GM13977 (cell line): ENCODE measurements around the gene UMOD.

Experiments
- DNase-seq: peaks from one replicate; pipeline ENCODE4 v3.0.0; 2012; ENCODE audit warnings: low spot score
- in situ Hi-C: fragments of 300-500 bp; cut with MboI; formaldehyde crosslinking; loops from one replicate; pipeline ENCODE4 v1.12.0; 2022; ENCODE audit warnings: low sequenced_read_pairs, low pct_unique_long_range_greater_than_20kb, mixed read lengths, inconsistent platforms; ENCODE audit not compliant: unreplicated experiment
- TF ChIP-seq, protein P1 (sequence below): IDR thresholded peaks from 2 replicates; pipeline ENCODE4 v1.5.1; 2012; ENCODE audit warnings: mild to moderate bottlenecking, control low read depth; ENCODE audit not compliant: insufficient read depth; ENCODE audit errors: extremely low read depth, missing control alignments

Gene UMOD

DNA sequence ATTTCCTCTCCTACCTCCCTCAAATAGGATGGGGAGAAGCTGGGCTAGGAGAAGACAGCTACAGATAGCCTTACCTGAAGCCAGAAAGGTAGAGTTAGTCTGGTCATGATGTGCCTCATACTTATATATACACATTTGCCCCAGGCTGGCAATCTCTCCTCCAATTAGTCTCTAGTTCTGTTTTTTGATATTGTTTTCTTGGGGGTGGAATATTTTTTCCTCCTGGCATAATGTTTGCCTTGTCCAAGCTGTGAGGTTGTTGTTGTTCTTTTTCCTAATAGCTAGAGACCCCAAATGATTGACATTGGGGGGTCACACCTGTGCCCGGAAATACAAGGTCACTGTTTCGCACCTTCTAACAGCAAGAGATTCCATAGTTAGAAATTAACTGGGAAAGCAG is at the start of gene UMOD:
UMOD (minus strand) TSS at position 101 of the 400 bp plus-strand sequence. CDS start 1,978 bp downstream, outside the sequence.
- DNase-seq = no peak
- TF ChIP-seq, protein P1, sequence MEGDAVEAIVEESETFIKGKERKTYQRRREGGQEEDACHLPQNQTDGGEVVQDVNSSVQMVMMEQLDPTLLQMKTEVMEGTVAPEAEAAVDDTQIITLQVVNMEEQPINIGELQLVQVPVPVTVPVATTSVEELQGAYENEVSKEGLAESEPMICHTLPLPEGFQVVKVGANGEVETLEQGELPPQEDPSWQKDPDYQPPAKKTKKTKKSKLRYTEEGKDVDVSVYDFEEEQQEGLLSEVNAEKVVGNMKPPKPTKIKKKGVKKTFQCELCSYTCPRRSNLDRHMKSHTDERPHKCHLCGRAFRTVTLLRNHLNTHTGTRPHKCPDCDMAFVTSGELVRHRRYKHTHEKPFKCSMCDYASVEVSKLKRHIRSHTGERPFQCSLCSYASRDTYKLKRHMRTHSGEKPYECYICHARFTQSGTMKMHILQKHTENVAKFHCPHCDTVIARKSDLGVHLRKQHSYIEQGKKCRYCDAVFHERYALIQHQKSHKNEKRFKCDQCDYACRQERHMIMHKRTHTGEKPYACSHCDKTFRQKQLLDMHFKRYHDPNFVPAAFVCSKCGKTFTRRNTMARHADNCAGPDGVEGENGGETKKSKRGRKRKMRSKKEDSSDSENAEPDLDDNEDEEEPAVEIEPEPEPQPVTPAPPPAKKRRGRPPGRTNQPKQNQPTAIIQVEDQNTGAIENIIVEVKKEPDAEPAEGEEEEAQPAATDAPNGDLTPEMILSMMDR = no peak
- in situ Hi-C loops = no loop called here

DNA sequence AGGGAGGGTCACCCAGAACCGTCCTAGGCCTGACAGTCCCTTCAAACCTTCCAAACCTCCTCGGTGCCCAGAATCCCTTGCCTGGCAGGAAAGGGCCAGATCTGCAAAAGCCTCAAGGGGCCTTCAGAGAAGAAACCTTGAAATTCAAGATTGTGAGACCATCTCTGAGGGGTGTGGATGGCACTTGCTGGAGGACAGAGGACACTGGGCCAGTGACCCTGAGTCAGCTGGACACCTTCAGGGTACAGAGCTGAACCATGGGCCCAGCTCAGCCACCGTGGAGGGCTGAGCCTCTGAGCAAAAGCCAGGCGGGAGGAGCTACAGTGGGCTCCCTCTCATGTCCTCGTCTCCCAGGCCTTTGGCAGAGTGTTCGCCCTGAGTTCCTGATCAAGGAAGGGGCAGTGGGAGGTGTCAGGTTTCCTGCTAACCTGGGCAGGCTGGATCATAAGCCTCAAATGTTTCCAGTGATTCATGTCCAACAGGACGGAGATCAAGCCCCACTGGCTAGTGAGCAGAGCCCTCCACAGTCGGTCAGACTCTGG is 49.0 kb upstream of the UMOD start:
- TF ChIP-seq, protein P1 = no peak
- DNase-seq = no peak
- in situ Hi-C loops = loop anchor here (25.0 kb wide), 1 partner anchor 311 kb away; no protein-coding TSS in a partner anchor

DNA sequence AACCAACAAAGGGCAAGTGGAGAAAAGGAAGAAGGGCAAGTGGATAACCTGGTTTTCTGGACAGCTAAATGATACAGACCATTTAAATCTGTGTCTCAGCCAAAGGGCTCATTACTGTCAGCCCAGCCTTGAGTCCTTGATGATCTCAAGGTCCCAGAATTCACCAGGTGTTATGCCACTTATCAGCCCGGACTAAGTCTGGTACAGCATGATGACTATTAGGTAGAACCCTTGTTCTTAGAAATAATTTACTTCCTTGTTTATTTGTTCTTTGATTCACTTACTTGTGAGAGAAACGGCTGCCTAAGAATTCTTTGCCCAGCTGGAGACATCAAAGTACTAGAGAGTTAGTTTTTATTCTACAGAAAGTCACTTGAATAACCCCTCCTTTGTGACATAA is 48.6 kb upstream of the UMOD start:
- DNase-seq = no peak
- TF ChIP-seq, protein P1 = no peak
- in situ Hi-C loops = loop anchor here (25.0 kb wide), 1 partner anchor 311 kb away; no protein-coding TSS in a partner anchor

DNA sequence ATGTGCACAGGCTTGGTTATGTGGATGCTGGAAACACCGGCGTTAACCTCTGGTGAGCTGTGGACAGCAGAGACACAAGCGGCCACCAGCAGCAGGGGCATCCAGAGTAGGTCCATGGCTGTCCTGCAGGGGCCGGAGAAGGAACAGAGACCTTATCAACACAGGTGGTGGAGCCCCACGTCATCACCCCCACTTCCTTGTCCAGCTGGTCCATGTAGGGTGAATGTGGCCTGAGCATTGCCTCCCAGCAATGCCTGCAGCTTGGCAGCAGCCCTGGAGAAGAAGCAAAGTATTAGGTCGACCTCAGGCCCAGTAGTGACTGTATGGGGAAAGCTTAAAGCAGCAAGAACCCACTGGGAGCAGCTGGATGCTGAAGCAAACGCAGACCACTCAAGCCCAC is 46.7 kb upstream of the UMOD start:
- TF ChIP-seq, protein P1 = no peak
- in situ Hi-C loops = no loop called here
- DNase-seq = no peak

DNA sequence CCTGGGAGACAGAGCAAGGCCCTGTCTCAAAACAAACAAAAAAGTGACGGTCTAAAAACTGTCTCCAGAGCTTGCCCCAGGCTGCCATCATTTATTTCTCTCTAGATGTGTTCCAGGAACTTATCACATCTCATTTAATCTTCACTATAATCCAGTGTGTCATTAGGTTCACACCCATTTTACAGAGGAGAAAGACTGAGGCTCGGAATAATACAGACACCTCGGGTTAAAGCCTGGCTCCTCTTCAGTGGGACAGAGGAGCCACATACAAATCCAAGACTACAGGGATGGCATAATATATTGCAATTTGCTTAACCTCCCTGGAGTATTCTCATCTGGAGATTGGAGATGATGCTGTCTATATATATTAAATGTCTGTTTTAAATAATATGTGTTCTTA is 46.1 kb upstream of the UMOD start:
- DNase-seq = no peak
- in situ Hi-C loops = no loop called here
- TF ChIP-seq, protein P1 = no peak

DNA sequence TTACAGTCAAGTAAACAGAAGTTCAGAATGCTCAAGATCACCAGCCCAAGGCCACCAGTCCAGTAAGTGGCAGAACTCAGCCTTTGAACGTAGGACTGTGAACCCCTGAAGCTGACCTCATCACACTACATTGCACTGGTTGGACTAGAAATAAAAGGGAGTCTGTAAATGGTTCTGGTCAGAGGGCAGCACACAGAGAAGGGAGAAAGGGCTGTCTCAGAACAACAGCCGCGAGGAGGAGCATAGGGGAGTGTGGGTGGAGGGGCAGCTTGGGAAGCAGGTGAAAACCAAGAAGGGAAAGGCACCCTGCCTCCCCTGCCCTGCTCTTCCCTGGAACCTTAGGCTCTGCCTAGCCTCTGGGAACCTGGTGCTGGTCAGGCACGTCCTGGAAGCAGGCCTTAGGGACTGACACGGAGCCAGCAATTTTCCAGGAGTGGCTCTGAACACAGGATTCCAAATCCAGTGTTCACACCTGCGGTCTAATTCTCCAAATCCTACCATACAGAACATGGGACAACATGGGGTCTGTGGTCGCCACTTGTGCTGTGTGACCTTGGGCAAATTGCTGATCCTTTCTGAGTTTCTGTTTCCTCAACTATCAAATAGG is 45.1 kb upstream of the UMOD start:
- TF ChIP-seq, protein P1 = no peak
- no peak for DNase-seq
- in situ Hi-C loops = no loop called here
